HEK293 (cell line): ENCODE data around the gene TMCC2.

Experiments used
- CTCF ChIA-PET: fragments of 350-600 bp; formaldehyde crosslinking; extraction: SDS; loops from one replicate; lab custom pipeline; 2021; ENCODE audit warnings: antibody characterized with exemption; lab: Yijun Ruan, JAX
- POLR2A ChIA-PET: fragments of 300-600 bp; formaldehyde crosslinking; extraction: SDS; loops from one replicate; lab custom pipeline; 2020; ENCODE audit warnings: antibody characterized with exemption, inconsistent platforms; lab: Yijun Ruan, JAX
- H3K27ac ChIP-seq: fragments of 200-500 bp; sonication (Bioruptor generic); 2 replicates; pipeline ENCODE4 v1.5.1; 2014; ENCODE audit warnings: low read depth, low read length, control low read depth, inconsistent platforms; ENCODE audit errors: extremely low read depth
- H3K36me3 ChIP-seq, 2 experiments: fragments of 200-500 bp in 1 of 2; sonication (Bioruptor generic) in 1 of 2; 1 replicate in 1 of 2; 2 replicates in 1 of 2; pipeline ENCODE4 v1.5.1; 2014 to 2017; ENCODE audit warnings: inconsistent platforms in 2 of 2, low read length in 2 of 2; ENCODE audit not compliant: control insufficient read depth in 2 of 2, insufficient read depth in 1 of 2
- H3K4me1 ChIP-seq: fragments of 200-500 bp; sonication (Bioruptor generic); 2 replicates; pipeline ENCODE4 v1.5.1; 2014; ENCODE audit warnings: mild to moderate bottlenecking, low read length, inconsistent platforms; ENCODE audit not compliant: control insufficient read depth, insufficient read depth
- H3K4me3 ChIP-seq: 2 replicates; pipeline ENCODE4 v1.5.1; 2011; ENCODE audit warnings: low read depth, mild to moderate bottlenecking, control low read depth, low read length, moderate library complexity
- H3K9me3 ChIP-seq: fragments of 200-500 bp; sonication (Bioruptor generic); 2 replicates; pipeline ENCODE4 v1.5.1; 2014; ENCODE audit warnings: low read depth, low read length, inconsistent platforms; ENCODE audit not compliant: control insufficient read depth, insufficient read depth
- BCL11A ChIP-seq: fragments of 450-650 bp; formaldehyde crosslinking; IDR thresholded peaks from 2 replicates; pipeline ENCODE4 v1.5.1; 2016; ENCODE audit warnings: low read depth, missing biosample characterization, missing genetic modification characterization
- IKZF3 ChIP-seq: fragments of 450-650 bp; IDR thresholded peaks from 2 replicates; pipeline ENCODE4 v1.5.0; 2018; ENCODE audit warnings: missing biosample characterization, mild to moderate bottlenecking, missing genetic modification characterization, moderate library complexity
- INSM2 ChIP-seq: fragments of 450-650 bp; formaldehyde crosslinking; IDR thresholded peaks from 2 replicates; pipeline ENCODE4 v1.5.1; 2016; ENCODE audit warnings: missing biosample characterization, missing genetic modification characterization
- KLF8 ChIP-seq: fragments of 450-650 bp; formaldehyde crosslinking; IDR thresholded peaks from 2 replicates; pipeline ENCODE4 v1.5.1; 2016; ENCODE audit warnings: missing biosample characterization, missing genetic modification characterization
- MZF1 ChIP-seq: fragments of 450-650 bp; formaldehyde crosslinking; IDR thresholded peaks from 2 replicates; pipeline ENCODE4 v1.5.1; 2017; ENCODE audit warnings: missing biosample characterization, missing genetic modification characterization, borderline replicate concordance
- OVOL3 ChIP-seq: fragments of 450-650 bp; formaldehyde crosslinking; IDR thresholded peaks from 2 replicates; pipeline ENCODE4 v1.5.1; 2016; ENCODE audit warnings: missing biosample characterization, missing genetic modification characterization
- SCRT2 ChIP-seq: fragments of 450-650 bp; formaldehyde crosslinking; IDR thresholded peaks from 2 replicates; pipeline ENCODE4 v1.5.1; 2016; ENCODE audit warnings: missing biosample characterization, missing genetic modification characterization
- ZBTB17 ChIP-seq: fragments of 450-650 bp; formaldehyde crosslinking; IDR thresholded peaks from 2 replicates; pipeline ENCODE4 v1.5.1; 2016; ENCODE audit warnings: missing biosample characterization, missing genetic modification characterization
- ZBTB26 ChIP-seq: fragments of 450-650 bp; formaldehyde crosslinking; optimal IDR thresholded peaks from 2 replicates; pipeline ENCODE3; 2016; ENCODE audit warnings: missing biosample characterization, mild to moderate bottlenecking, missing genetic modification characterization
- ZEB2 ChIP-seq: fragments of 450-650 bp; formaldehyde crosslinking; IDR thresholded peaks from 2 replicates; pipeline ENCODE4 v1.5.1; 2016; ENCODE audit warnings: missing biosample characterization, missing genetic modification characterization
- ZNF280C ChIP-seq: fragments of 450-650 bp; formaldehyde crosslinking; IDR thresholded peaks from 2 replicates; pipeline ENCODE4 v1.5.1; 2016; ENCODE audit warnings: missing biosample characterization, missing genetic modification characterization
- ZNF37A ChIP-seq: fragments of 450-650 bp; IDR thresholded peaks from 2 replicates; pipeline ENCODE4 v1.5.1; 2018; ENCODE audit warnings: missing biosample characterization, missing genetic modification characterization
- ZNF398 ChIP-seq: fragments of 450-650 bp; formaldehyde crosslinking; IDR thresholded peaks from 2 replicates; pipeline ENCODE4 v1.5.1; 2017; ENCODE audit warnings: missing biosample characterization, missing genetic modification characterization
- ZNF488 ChIP-seq: fragments of 450-650 bp; formaldehyde crosslinking; IDR thresholded peaks from 2 replicates; pipeline ENCODE4 v1.5.1; 2016; ENCODE audit warnings: missing biosample characterization, missing genetic modification characterization
- ZNF501 ChIP-seq: fragments of 450-650 bp; formaldehyde crosslinking; IDR thresholded peaks from 2 replicates; pipeline ENCODE4 v1.5.1; 2016; ENCODE audit warnings: missing biosample characterization, missing genetic modification characterization
- ZNF558 ChIP-seq: fragments of 450-650 bp; formaldehyde crosslinking; IDR thresholded peaks from 2 replicates; pipeline ENCODE4 v1.5.1; 2016; ENCODE audit warnings: missing biosample characterization, missing genetic modification characterization
- ZNF600 ChIP-seq: fragments of 450-650 bp; formaldehyde crosslinking; IDR thresholded peaks from 2 replicates; pipeline ENCODE4 v1.5.1; 2016; ENCODE audit warnings: missing biosample characterization, missing genetic modification characterization
- ZNF629 ChIP-seq: fragments of 450-650 bp; formaldehyde crosslinking; IDR thresholded peaks from 2 replicates; pipeline ENCODE4 v1.5.1; 2017; ENCODE audit warnings: missing biosample characterization, missing genetic modification characterization
- ZNF747 ChIP-seq: fragments of 450-650 bp; formaldehyde crosslinking; IDR thresholded peaks from 2 replicates; pipeline ENCODE4 v1.5.1; 2016; ENCODE audit warnings: missing biosample characterization, missing genetic modification characterization
- ZNF830 ChIP-seq: fragments of 450-650 bp; IDR thresholded peaks from 2 replicates; pipeline ENCODE4 v1.5.0; 2018; ENCODE audit warnings: missing biosample characterization, missing genetic modification characterization, low read depth, mild to moderate bottlenecking, moderate library complexity

TMCC2 gene

GRCh38 chr1:205217418-205217817, 10.3 kb upstream of the TMCC2 start:
- no peaks in the 10 kb centered on the region for H3K4me1 ChIP-seq
- TF ChIP-seq ZNF830 (tag by site-specific recombination) (no peak), ZNF600 (tag by site-specific recombination) (0 out of 2 replicates have a peak, but pooled peaks have one; percentile 48)
- TF ChIP-seq, all 188 proteins: peak for 1
- H3K36me3 ChIP-seq = no peaks in the 10 kb centered on the region
- H3K9me3 ChIP-seq = no peaks in the 10 kb centered on the region
- no peak overlapping the region for H3K27ac ChIP-seq
- ChIA-PET POLR2A (no interaction called here), CTCF (interaction anchor here (2.3 kb wide), 1 partner anchor 11 kb away, joined by 7 read pairs; the partner anchor contains the start of gene TMCC2)
- H3K4me3 ChIP-seq = no peak overlapping the region

GRCh38 chr1:205220421-205220820, 7.3 kb upstream of the TMCC2 start:
- POLR2A ChIA-PET = no interaction called here

GRCh38 chr1:205224736-205225135, 3.0 kb upstream of the TMCC2 start:
- Histone ChIP-seq H3K27ac (no peak overlapping the region), H3K4me1 (peaks cover 19% of the 10 kb centered on the region), H3K4me3 (no peak overlapping the region), H3K36me3 (no peaks in the 10 kb centered on the region), H3K9me3 (no peaks in the 10 kb centered on the region)
- POLR2A ChIA-PET = no interaction called here
- CTCF ChIA-PET = interaction anchor here (1.1 to 10.4 kb wide), 2 partner anchors 31 to 102 kb away, joined by 4 to 253 read pairs; no protein-coding TSS in a partner anchor
- TF ChIP-seq ZNF629 (peak; percentile 71), BCL11A (tag by site-specific recombination) (peak; percentile 66; the same call in 1 of the 2 replicates), INSM2 (tag by site-specific recombination) (peak; percentile 78), ZEB2 (peak; percentile 71), KLF8 (tag by site-specific recombination) (peak; percentile 52; the same call in 1 of the 2 replicates), ZNF488 (tag by site-specific recombination) (no peak), OVOL3 (tag by site-specific recombination) (peak; percentile 75; the same call in 1 of the 2 replicates), SCRT2 (tag by site-specific recombination) (no peak), IKZF3 (tag by site-specific recombination) (peak; percentile 89), ZNF747 (tag by site-specific recombination) (no peak), ZNF501 (tag by site-specific recombination) (no peak), ZBTB17 (tag by site-specific recombination) (peak; percentile 80)

More at GRCh38 chr1:205220421-205220820, 7.3 kb upstream of the TMCC2 start:
- no peaks in the 10 kb centered on the region for H3K36me3 ChIP-seq
- H3K27ac ChIP-seq = no peak overlapping the region
- CTCF ChIA-PET = interaction anchor here (0.5 to 1.0 kb wide), 4 partner anchors 9 to 266 kb away, joined by 3 to 6 read pairs (median 4); no protein-coding TSS in a partner anchor
- TF ChIP-seq MZF1 (tag by site-specific recombination) = no peak
- TF ChIP-seq ZNF558 (tag by site-specific recombination) = no peak
- no peak for TF ChIP-seq ZNF280C (tag by site-specific recombination)
- no peak for TF ChIP-seq ZNF398 (tag by site-specific recombination)
- no peak for TF ChIP-seq ZBTB26 (tag by site-specific recombination)
- no peak for TF ChIP-seq ZNF37A (tag by site-specific recombination)
- H3K9me3 ChIP-seq = no peaks in the 10 kb centered on the region
- peaks cover 5% of the 10 kb centered on the region for H3K4me1 ChIP-seq
- no peak overlapping the region for H3K4me3 ChIP-seq
